GM12874 (cell line): ENCODE measurements around the gene MAML3.

Experiments used
- CTCF ChIP-seq: IDR thresholded peaks from 2 replicates; pipeline ENCODE4 v1.5.1; 2011; ENCODE audit warnings: low read depth, mild to moderate bottlenecking, control low read depth, low read length, moderate library complexity; ENCODE audit not compliant: insufficient read depth

The MAML3 gene

GRCh38 chr4:140049849-140050637 lies 103.9 kb downstream of the MAML3 start:
- peak; percentile 29; the same call in 1 of the 2 replicates for TF ChIP-seq CTCF

- no peak for TF ChIP-seq CTCF
Measured at GRCh38 chr4:140049024-140049848, 104.7 kb downstream of the MAML3 start.

GRCh38 chr4:140048419-140048995 lies 105.5 kb downstream of the MAML3 start:
- no peak for TF ChIP-seq CTCF

GRCh38 chr4:140047786-140048185 lies 106.2 kb downstream of the MAML3 start:
- TF ChIP-seq CTCF, result no peak

- TF ChIP-seq CTCF, result no peak
Measured at GRCh38 chr4:140047017-140047640, 106.9 kb downstream of the MAML3 start.

GRCh38 chr4:140046543-140046942 lies 107.4 kb downstream of the MAML3 start:
- no peak for TF ChIP-seq CTCF

GRCh38 chr4:140046016-140046415 lies 108.0 kb downstream of the MAML3 start:
- no peak for TF ChIP-seq CTCF
